HS-27A (cell line): ENCODE results near the gene ACAD9.
"Not testable (repeated sequence)": the region's sequence is repeated elsewhere in the genome, so short reads cannot be mapped to it uniquely, and the experiment has no call there.

Experiments used
- DNase-seq: peaks from one replicate; pipeline ENCODE4 v3.0.0-alpha.2; 2012; ENCODE audit warnings: low read depth, missing footprints

Gene ACAD9

GRCh38 chr3:128895843-128896697 lies 16.6 kb downstream of the ACAD9 start:
- DNase-seq: no peak

GRCh38 chr3:128902426-128902825 lies 23.0 kb downstream of the ACAD9 start:
- no peak for DNase-seq

GRCh38 chr3:128903501-128903900 lies 24.1 kb downstream of the ACAD9 start:
- no peak for DNase-seq

GRCh38 chr3:128906031-128906803 lies 26.8 kb downstream of the ACAD9 start:
- DNase-seq: no peak

GRCh38 chr3:128906804-128907525 lies 27.5 kb downstream of the ACAD9 start:
- DNase-seq: no peak

- DNase-seq: no peak
Measured at GRCh38 chr3:128907706-128908445, 28.5 kb downstream of the ACAD9 start.

- no peak for DNase-seq
Measured at GRCh38 chr3:128908951-128909350, 29.5 kb downstream of the ACAD9 start.

- DNase-seq: no peak
Measured at GRCh38 chr3:128910006-128910405, 30.6 kb downstream of the ACAD9 start.

GRCh38 chr3:128911911-128912310 lies 32.5 kb downstream of the ACAD9 start:
- DNase-seq: no peak

- no peak for DNase-seq
Measured at GRCh38 chr3:128914966-128915645, 35.7 kb downstream of the ACAD9 start.

- DNase-seq: no peak
Measured at GRCh38 chr3:128917291-128917690, 37.9 kb downstream of the ACAD9 start.

GRCh38 chr3:128919988-128920387 lies 40.6 kb downstream of the ACAD9 start:
- no peak for DNase-seq

GRCh38 chr3:128922804-128923459 lies 43.5 kb downstream of the ACAD9 start:
- no peak for DNase-seq

GRCh38 chr3:128923576-128923975 lies 44.2 kb downstream of the ACAD9 start:
- DNase-seq: no peak

- DNase-seq: not testable (repeated sequence)
Measured at GRCh38 chr3:128923986-128924385, 44.6 kb downstream of the ACAD9 start.

GRCh38 chr3:128929364-128929763 lies 49.9 kb downstream of the ACAD9 start:
- DNase-seq: no peak

GRCh38 chr3:128931046-128931445 lies 51.6 kb downstream of the ACAD9 start:
- no peak for DNase-seq

GRCh38 chr3:128932516-128933212 lies 53.2 kb downstream of the ACAD9 start:
- DNase-seq: no peak

GRCh38 chr3:128933213-128933921 lies 53.9 kb downstream of the ACAD9 start:
- no peak for DNase-seq

GRCh38 chr3:128933922-128934253 lies 54.5 kb downstream of the ACAD9 start:
- DNase-seq: no peak
